HG03342 (cell line): ENCODE measurements around the gene PHLDB2.

Experiments used
- ATAC-seq: cut with Tn5 transposase; IDR thresholded peaks from one replicate; pipeline ENCODE4 v1.9.1; 2021; ENCODE audit warnings: mild to moderate bottlenecking, moderate library complexity; ENCODE audit not compliant: unreplicated experiment

PHLDB2 gene

GRCh38 chr3:111848778-111849177 is 10.3 kb upstream of the PHLDB2 start:
- ATAC-seq, result no peak

GRCh38 chr3:111850537-111850936 is 8.5 kb upstream of the PHLDB2 start:
- no peak for ATAC-seq

GRCh38 chr3:111851511-111851954 is 7.5 kb upstream of the PHLDB2 start:
- no peak for ATAC-seq

- no peak for ATAC-seq
These were observed 6.5 kb upstream of the PHLDB2 start for GRCh38 chr3:111852540-111852939.

- no peak for ATAC-seq
These were observed 6.0 kb upstream of the PHLDB2 start for GRCh38 chr3:111853068-111853467.

- ATAC-seq, result no peak
These were observed 4.1 kb upstream of the PHLDB2 start for GRCh38 chr3:111854990-111855389.

- ATAC-seq, result no peak
These were observed 2.6 kb upstream of the PHLDB2 start for GRCh38 chr3:111856501-111856900.

GRCh38 chr3:111857474-111857873 is 1.6 kb upstream of the PHLDB2 start:
- ATAC-seq, result no peak

- no peak for ATAC-seq
These were observed 423 bp upstream of the PHLDB2 start for GRCh38 chr3:111858642-111859041.

GRCh38 chr3:111859974-111860859 is 1.2 kb downstream of the PHLDB2 start:
- ATAC-seq, result peak; percentile 89

GRCh38 chr3:111861391-111861790 is 2.3 kb downstream of the PHLDB2 start:
- ATAC-seq, result no peak

GRCh38 chr3:111862415-111862814 is 3.4 kb downstream of the PHLDB2 start:
- ATAC-seq, result no peak

GRCh38 chr3:111862974-111863373 is 3.9 kb downstream of the PHLDB2 start:
- ATAC-seq, result no peak

GRCh38 chr3:111863942-111864694 is 5.1 kb downstream of the PHLDB2 start:
- no peak for ATAC-seq

- no peak for ATAC-seq
These were observed 6.0 kb downstream of the PHLDB2 start for GRCh38 chr3:111864821-111865656.

GRCh38 chr3:111867889-111868426 is 8.9 kb downstream of the PHLDB2 start:
- ATAC-seq, result no peak

- ATAC-seq, result no peak
These were observed 11.6 kb downstream of the PHLDB2 start for GRCh38 chr3:111870620-111871019.

GRCh38 chr3:111871809-111872623 is 13.0 kb downstream of the PHLDB2 start:
- ATAC-seq, result no peak

GRCh38 chr3:111872979-111873378 is 13.9 kb downstream of the PHLDB2 start:
- ATAC-seq, result no peak
